RPMI7951 (cell line): ENCODE measurements around the gene MAGEA11. TPM values are rescaled to one million over a fixed set of nuclear protein-coding genes. Genes with fewer than 3 reads are reported as not detected.
"Not testable (repeated sequence)": the region's sequence is repeated elsewhere in the genome, so short reads cannot be mapped to it uniquely, and the experiment has no call there.

Experiments used
- DNase-seq: peaks from one replicate; pipeline ENCODE4 v3.0.0-alpha.2; 2012; ENCODE audit warnings: low read depth
- total RNA-seq: library from RNA; depleted of rRNA; stranded (reverse); fragments of >200 nt; shearing (Covaris generic); gene quantifications from 2 replicates; pipeline ENCODE4 v1.2.3, GENCODE V29; 2014; rRNA removed

Gene MAGEA11
- 23.4 and 23.6 TPM in 2 replicates for total RNA-seq

GRCh38 chrX:149711545-149712236, at the start of gene MAGEA11:
Gene MAGEA11 (plus strand): TSS chrX:149712060. CDS start chrX:149713160, 1,100 bp downstream.
- peak; percentile 56 for DNase-seq

DNA sequence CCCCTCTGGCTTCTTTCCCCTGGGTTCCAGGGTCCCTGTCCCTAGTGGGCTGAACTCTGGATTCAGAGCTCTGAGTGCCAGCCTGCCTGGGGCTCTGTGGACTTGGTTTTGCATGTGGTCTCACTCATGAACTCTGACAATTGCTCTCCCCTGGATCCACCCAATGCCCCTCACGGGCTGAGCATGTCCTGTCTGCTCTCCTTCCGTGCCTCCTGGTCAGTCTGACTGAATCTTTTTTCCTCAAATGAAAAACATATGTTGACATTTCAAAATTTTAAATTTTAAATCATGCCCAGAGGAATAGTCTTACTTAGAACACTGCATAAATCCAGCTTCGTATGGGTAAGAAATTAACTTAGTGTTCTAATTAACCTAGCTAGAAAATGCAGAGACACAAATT, 36.8 kb upstream of the MAGEA11 start:
- DNase-seq = not testable (repeated sequence)

- DNase-seq = not testable (repeated sequence)
These were observed 36.3 kb upstream of the MAGEA11 start for GRCh38 chrX:149675554-149675953.

DNA sequence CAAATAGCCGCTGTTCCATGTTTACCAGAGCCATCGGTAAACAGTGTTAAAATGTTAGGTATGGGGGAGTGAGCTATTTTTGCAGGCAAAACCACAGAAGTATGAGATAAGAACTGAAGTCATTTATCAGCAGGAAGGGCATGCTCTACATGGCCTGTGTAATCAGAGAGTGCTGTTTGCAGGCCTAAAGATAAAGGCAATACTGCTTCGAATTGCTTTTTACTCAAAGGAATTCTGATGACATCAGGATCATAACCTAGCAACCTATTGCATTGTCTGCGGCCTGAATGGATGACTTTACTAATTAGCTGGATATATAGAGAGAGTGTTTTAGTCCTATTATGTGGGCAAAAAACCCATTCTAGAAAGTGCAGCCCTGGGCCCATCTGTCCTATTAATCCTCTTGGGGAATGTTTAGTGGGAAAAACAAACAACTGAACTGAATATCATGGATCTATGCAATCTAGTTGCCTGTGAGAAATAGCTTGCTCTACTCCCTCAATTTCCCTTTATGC, 32.6 kb upstream of the MAGEA11 start:
- DNase-seq = not testable (repeated sequence)

GRCh38 chrX:149681182-149681581, 30.7 kb upstream of the MAGEA11 start:
- DNase-seq = no peak

GRCh38 chrX:149682031-149682430, 29.8 kb upstream of the MAGEA11 start:
- DNase-seq = no peak

- no peak for DNase-seq
These were observed 28.6 kb upstream of the MAGEA11 start for GRCh38 chrX:149682956-149683947.

DNA sequence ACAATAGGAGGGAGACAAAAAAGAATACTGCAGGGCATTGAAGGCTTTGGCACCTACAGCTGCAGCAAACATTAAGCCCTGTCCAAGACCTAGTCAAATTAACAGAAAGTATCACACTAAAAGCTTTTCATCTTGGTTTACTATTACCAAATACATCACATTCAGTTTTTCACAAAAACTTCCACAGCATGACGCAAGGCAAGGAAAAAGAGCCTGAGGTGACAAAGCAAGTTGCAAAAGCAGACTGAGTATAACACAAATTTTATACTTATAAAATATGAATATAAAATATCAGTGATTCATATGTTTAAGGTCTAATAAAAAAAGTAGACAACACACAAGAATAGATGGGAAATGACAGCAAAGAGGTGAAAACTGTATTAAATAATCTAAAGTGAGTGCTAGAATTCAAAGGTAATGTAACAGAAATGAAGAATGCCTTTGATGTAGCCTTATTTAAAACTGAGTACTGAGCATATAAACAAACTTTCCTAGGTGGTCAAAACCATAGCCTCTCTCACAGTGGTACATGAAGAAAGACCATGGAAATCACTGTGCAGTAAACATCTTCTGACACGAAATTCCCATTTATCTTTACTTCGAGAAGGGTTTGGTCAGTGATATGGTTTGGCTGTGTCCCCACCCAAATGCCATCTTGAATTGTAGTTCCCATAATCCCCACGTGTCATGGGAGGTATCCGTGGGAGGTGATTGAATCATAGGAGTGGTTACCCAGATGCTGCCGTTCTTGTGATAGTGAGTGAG, 27.7 kb upstream of the MAGEA11 start:
- DNase-seq = peak; percentile 0

GRCh38 chrX:149687991-149688390, 23.9 kb upstream of the MAGEA11 start:
- no peak for DNase-seq

- DNase-seq = no peak
These were observed 23.3 kb upstream of the MAGEA11 start for GRCh38 chrX:149688552-149688951.

GRCh38 chrX:149691794-149692193, 20.1 kb upstream of the MAGEA11 start:
- no peak for DNase-seq

GRCh38 chrX:149692686-149693272, 19.1 kb upstream of the MAGEA11 start:
- DNase-seq = not testable (repeated sequence)

DNA sequence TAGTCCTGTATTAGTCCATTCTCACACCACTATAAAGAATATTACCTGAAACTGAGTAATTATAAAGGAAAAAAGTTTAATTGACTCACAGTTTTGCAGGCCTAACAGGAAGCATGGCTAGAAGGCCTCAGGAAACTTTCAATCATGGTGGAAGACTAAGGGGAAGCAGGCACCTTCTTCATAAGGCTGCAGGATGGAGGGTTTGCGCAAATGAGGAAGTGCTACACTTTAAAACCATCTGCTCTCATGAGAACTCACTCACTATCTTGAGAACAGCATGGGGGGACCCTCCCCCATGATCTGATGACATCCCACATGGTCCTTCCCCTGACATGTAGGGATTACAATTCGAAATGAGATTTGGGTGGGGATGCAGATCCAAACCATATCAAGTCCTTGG, 12.1 kb upstream of the MAGEA11 start:
- no peak for DNase-seq

DNA sequence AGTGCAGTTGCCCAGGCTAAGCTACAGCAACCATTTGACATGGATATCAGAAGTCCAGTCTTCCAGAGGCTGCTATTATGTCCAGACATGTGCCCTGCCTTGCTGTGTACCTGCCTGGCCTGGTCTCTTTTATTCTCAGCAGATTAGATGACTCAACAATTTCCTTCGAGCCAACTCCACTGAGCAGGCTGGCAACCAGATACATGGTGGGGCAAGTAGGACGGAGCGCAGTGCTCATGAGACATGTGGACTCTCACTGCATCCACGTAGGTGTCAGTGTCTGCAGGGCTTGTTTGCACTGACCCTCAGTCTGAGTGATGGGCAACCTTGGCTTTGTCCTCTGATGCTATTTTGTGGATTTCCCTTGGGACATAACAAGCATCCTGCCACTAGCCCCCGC, 7.2 kb upstream of the MAGEA11 start:
- no peak for DNase-seq

DNA sequence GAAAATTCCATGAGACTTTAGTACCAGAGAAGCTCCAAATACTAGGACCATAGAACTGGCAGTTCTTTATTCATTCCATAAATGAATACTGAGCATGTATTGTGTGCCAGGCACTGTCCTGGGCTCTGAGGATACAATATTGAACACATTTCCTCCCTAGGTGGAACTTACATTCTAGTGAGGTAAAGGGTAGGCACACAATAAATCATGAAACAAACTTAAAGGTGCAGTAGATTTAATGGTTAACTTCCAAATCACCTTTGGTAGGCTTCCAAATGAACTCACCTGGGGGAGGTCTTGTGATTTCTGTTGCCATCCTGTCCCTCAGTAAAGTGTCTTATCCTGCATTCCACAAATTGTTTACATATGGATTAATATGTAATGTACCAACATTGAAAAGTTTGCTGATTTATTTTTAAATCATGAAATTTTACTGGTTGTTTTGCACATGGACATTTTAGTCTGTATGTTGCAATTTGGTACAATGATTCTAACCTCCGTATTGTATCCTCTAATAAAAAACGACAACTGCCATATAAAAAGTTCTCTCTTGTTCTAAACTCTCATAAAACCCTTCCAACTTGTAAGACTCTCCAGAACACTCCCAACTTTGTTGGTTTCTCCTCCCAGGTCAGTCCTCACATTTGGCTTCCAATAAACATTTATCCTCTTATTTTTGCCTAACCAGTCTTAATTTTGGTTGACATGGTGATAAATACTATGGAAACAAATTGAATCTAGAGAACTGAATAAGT, 4.5 kb upstream of the MAGEA11 start:
- no peak for DNase-seq

GRCh38 chrX:149712831-149713230, 971 bp downstream of the MAGEA11 start:
- no peak for DNase-seq

DNA sequence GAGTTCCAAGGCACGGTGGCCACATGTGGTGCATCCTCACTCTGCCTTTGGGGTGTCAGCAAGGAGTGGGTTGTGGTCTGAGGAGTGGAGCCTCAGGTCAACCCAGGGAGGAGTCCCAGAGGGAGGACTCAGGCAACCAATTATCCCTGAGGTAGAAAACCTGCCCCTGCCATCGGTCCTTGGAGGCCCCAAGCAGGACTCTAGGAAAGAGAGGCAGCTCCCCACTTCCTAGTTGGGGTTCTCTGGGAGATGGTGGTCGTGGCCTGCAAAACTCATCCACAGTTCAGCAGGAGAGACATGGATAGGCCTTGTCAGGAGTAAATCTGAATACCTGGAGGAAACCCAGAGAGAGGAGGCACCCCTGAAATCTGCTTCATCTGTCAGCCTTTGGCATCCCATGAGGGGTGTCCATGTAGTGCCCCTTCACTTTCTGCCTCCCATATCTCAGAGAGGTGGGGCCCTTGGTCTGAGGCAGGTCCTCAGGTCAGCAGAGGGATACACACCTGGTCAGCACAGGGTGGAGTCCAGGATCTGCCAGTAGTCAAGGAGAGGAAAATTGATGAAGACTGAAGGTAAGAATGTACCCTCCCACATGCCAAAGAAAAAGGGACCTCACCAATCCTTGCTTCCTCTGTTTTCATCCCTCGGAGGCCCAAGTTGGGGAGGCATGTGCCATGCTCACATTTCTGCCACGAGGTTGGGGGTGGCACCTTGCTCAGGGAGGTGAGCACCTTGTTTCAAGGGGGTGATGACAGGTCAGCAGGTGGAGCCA, 1.6 kb downstream of the MAGEA11 start:
- DNase-seq = no peak

DNA sequence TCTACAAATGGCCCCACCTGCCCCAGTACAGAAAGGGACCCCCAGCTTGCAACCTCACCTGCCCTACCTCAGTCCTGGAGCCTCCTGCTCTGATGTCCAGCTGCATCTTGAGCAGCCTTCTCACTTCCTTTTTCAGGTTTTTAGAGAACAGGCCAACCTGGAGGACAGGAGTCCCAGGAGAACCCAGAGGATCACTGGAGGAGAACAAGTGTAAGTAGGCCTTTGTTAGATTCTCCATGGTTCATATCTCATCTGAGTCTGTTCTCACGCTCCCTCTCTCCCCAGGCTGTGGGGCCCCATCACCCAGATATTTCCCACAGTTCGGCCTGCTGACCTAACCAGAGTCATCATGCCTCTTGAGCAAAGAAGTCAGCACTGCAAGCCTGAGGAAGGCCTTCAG, 3.6 kb downstream of the MAGEA11 start:
- no peak for DNase-seq

- no peak for DNase-seq
These were observed 4.8 kb downstream of the MAGEA11 start for GRCh38 chrX:149716632-149717031.

DNA sequence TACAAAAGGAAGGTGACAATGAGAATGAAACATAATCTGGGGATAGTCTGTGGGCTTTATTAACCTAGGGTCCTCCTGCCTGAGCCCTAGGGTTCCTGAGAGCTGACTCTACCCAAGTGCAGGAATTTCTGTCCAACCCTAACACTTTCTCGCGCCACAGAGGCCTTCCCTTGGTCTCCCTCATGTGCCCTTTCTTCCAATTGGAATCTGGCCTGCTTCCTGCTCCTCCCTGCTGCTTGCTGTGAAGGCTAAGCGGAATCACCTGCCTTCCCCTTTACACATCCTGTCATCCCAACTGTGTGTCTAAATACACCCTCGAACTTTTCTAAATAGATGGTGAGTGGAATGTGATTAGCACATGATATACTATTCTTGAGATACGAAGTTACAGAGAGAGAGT, 5.9 kb downstream of the MAGEA11 start:
- no peak for DNase-seq
